PC-9 (cell line): ENCODE measurements around the gene KIF5C.

Experiments used
- EZH2 ChIP-seq: fragments of 200-600 bp; sonication (generic); IDR thresholded peaks from 2 replicates; pipeline ENCODE4 v1.8.0; 2017; ENCODE audit warnings: antibody characterized with exemption, low read depth
- TF ChIP-seq, protein P1 (sequence below): fragments of 200-600 bp; sonication (generic); conservative IDR thresholded peaks from 2 replicates; pipeline ENCODE4 v1.6.1; 2017; ENCODE audit warnings: mixed run types, antibody characterized with exemption, mild to moderate bottlenecking, moderate library complexity

- TF ChIP-seq, protein P1, sequence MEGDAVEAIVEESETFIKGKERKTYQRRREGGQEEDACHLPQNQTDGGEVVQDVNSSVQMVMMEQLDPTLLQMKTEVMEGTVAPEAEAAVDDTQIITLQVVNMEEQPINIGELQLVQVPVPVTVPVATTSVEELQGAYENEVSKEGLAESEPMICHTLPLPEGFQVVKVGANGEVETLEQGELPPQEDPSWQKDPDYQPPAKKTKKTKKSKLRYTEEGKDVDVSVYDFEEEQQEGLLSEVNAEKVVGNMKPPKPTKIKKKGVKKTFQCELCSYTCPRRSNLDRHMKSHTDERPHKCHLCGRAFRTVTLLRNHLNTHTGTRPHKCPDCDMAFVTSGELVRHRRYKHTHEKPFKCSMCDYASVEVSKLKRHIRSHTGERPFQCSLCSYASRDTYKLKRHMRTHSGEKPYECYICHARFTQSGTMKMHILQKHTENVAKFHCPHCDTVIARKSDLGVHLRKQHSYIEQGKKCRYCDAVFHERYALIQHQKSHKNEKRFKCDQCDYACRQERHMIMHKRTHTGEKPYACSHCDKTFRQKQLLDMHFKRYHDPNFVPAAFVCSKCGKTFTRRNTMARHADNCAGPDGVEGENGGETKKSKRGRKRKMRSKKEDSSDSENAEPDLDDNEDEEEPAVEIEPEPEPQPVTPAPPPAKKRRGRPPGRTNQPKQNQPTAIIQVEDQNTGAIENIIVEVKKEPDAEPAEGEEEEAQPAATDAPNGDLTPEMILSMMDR: no peak
- no peak for TF ChIP-seq EZH2
These were observed 92.6 kb downstream of the KIF5C start for GRCh38 chr2:148967578-148967977.
